ENCODE results near the gene TMEM266. TPM values are rescaled to one million over a fixed set of nuclear protein-coding genes. Genes with fewer than 3 reads are reported as not detected.

Gene TMEM266
- total and polyA plus RNA-seq, 3 donors from 2014 or later, result 4.2 to 12.4 (median 6.0) TPM

GRCh38 chr15:76158226-76158625 lies 98.4 kb downstream of the TMEM266 start:
- Histone ChIP-seq H3K27ac (no peak overlapping the region), H3K4me3 (no peak overlapping the region), H3K9me3 (no peaks in the 10 kb centered on the region), H3K36me3 (ENCODE audit: low read depth, missing control alignments) (no peaks in the 10 kb centered on the region), H3K4me1 (peaks cover 28% of the 10 kb centered on the region), H3K27me3 (no peaks in the 10 kb centered on the region)
- intact Hi-C loops (cut with DNase I; ENCODE audit: low total_unique reads), result no loop called here
- no peak for TF ChIP-seq POLR2A (IDR thresholded peaks at IDR 0.05)
- TF ChIP-seq CTCF (IDR thresholded peaks at IDR 0.05), result no peak
- DNase-seq, result no peak
- whole genome bisulfite sequencing, 2 donors, result 90 to 93% methylated on average over 10 of the region's 10 CpGs

- no peak for DNase-seq
- TF ChIP-seq POLR2A (IDR thresholded peaks at IDR 0.05), result no peak
- H3K27ac ChIP-seq, result no peak overlapping the region
- H3K4me3 ChIP-seq, result no peak overlapping the region
- H3K27me3 ChIP-seq, result no peaks in the 10 kb centered on the region
- no peaks in the 10 kb centered on the region for H3K36me3 ChIP-seq (ENCODE audit: low read depth, missing control alignments)
- intact Hi-C loops (cut with DNase I; ENCODE audit: low total_unique reads), result no loop called here
- H3K9me3 ChIP-seq, result no peaks in the 10 kb centered on the region
- peaks cover 34% of the 10 kb centered on the region for H3K4me1 ChIP-seq
- 82 to 83% methylated on average over 5 of the region's 5 CpGs for WGBS, 2 donors
Measured at GRCh38 chr15:76158815-76159214, 99.0 kb downstream of the TMEM266 start.

- Histone ChIP-seq H3K27ac (no peak overlapping the region), H3K9me3 (no peaks in the 10 kb centered on the region), H3K36me3 (ENCODE audit: low read depth, missing control alignments) (no peaks in the 10 kb centered on the region), H3K27me3 (no peaks in the 10 kb centered on the region), H3K4me1 (peaks cover 37% of the 10 kb centered on the region), H3K4me3 (no peak overlapping the region)
- TF ChIP-seq POLR2A (IDR thresholded peaks at IDR 0.05) (no peak), CTCF (IDR thresholded peaks at IDR 0.05) (no peak)
- WGBS, 2 donors, result 94 to 98% methylated on average over 5 of the region's 5 CpGs
- no peak for DNase-seq
- intact Hi-C loops (cut with DNase I; ENCODE audit: low total_unique reads), result no loop called here
Measured at GRCh38 chr15:76159282-76159681, 99.5 kb downstream of the TMEM266 start.

- TF ChIP-seq CTCF (IDR thresholded peaks at IDR 0.05) (no peak), POLR2A (IDR thresholded peaks at IDR 0.05) (no peak)
- H3K27me3 ChIP-seq, result no peaks in the 10 kb centered on the region
- peaks cover 40% of the 10 kb centered on the region for H3K4me1 ChIP-seq
- intact Hi-C loops (cut with DNase I; ENCODE audit: low total_unique reads), result no loop called here
- H3K27ac ChIP-seq, result no peak overlapping the region
- H3K4me3 ChIP-seq, result no peak overlapping the region
- H3K36me3 ChIP-seq (ENCODE audit: low read depth, missing control alignments), result no peaks in the 10 kb centered on the region
- H3K9me3 ChIP-seq, result no peaks in the 10 kb centered on the region
- WGBS, 2 donors, result 78 to 83% methylated on average over 21 to 24 of the region's 24 CpGs
- DNase-seq, result no peak
Measured at GRCh38 chr15:76160426-76161152, 100.8 kb downstream of the TMEM266 start.

GRCh38 chr15:76161153-76162035 lies 101.6 kb downstream of the TMEM266 start:
- no peaks in the 10 kb centered on the region for H3K36me3 ChIP-seq (ENCODE audit: low read depth, missing control alignments)
- no peaks in the 10 kb centered on the region for H3K27me3 ChIP-seq
- intact Hi-C loops (cut with DNase I; ENCODE audit: low total_unique reads), result no loop called here
- TF ChIP-seq POLR2A (IDR thresholded peaks at IDR 0.05), result no peak
- TF ChIP-seq CTCF (IDR thresholded peaks at IDR 0.05), result no peak
- H3K4me3 ChIP-seq, result no peak overlapping the region
- peaks cover 40% of the 10 kb centered on the region for H3K4me1 ChIP-seq
- H3K9me3 ChIP-seq, result no peaks in the 10 kb centered on the region
- DNase-seq, result no peak
- 44 to 52% methylated on average over 10 to 20 of the region's 20 CpGs for WGBS, 2 donors
- no peak overlapping the region for H3K27ac ChIP-seq

All from testis (tissue), 3 donors.